GM20000 (cell line): ENCODE data around the gene ACRBP.

Source experiments
- DNase-seq: peaks from one replicate; pipeline ENCODE4 v3.0.0; 2012; ENCODE audit warnings: low spot score
- CTCF ChIP-seq: IDR thresholded peaks from 2 replicates; pipeline ENCODE4 v1.5.1; 2012; ENCODE audit warnings: mild to moderate bottlenecking, control low read depth; ENCODE audit errors: extremely low read depth, missing control alignments

The ACRBP gene

GRCh38 chr12:6647083-6647604 is at the start of gene ACRBP:
TSS of gene ACRBP (minus strand) at chr12:6647432. CDS start at chr12:6647366, 66 bp downstream.
- TF ChIP-seq CTCF, result no peak
- peak; percentile 76 for DNase-seq

GRCh38 chr12:6695313-6696045 is 48.2 kb upstream of the ACRBP start:
- no peak for TF ChIP-seq CTCF
- no peak for DNase-seq

- no peak for TF ChIP-seq CTCF
- no peak for DNase-seq
These were observed 47.5 kb upstream of the ACRBP start for GRCh38 chr12:6694701-6695100.

GRCh38 chr12:6693832-6694355 is 46.7 kb upstream of the ACRBP start:
- DNase-seq, result no peak
- no peak for TF ChIP-seq CTCF

- no peak for DNase-seq
- TF ChIP-seq CTCF, result no peak
These were observed 45.7 kb upstream of the ACRBP start for GRCh38 chr12:6692888-6693287.

- TF ChIP-seq CTCF, result no peak
- no peak for DNase-seq
These were observed 44.2 kb upstream of the ACRBP start for GRCh38 chr12:6691473-6691872.
